Right lobe of liver (tissue), 6 donors: ENCODE results near the gene RDH8. TPM values are rescaled to one million over a fixed set of nuclear protein-coding genes. Genes with fewer than 3 reads are reported as not detected.

Experiments used
- ATAC-seq, 4 donors: fragments of 200-7000 bp; cut with Tn5 transposase; one replicate each; pipeline ENCODE4 v1.9.1; 2020; ENCODE audit warnings: mild to moderate bottlenecking in 4 of 4, moderate library complexity in 4 of 4
- DNase-seq, 3 donors: peaks; one replicate each; pipeline ENCODE4 v3.0.0-alpha.2; 2020
- H3K27ac ChIP-seq, 3 donors: fragments of 200-600 bp; one replicate each; pipeline ENCODE4 v1.8.0; 2022
- H3K27me3 ChIP-seq, 2 donors: fragments of 200-600 bp; one replicate each; pipeline ENCODE4 v1.8.0; 2022
- H3K36me3 ChIP-seq, 4 donors: fragments of 200-600 bp; sonication (generic) in 1 of 4; one replicate each; pipeline versions ENCODE4 v1.5.1 to v1.8.0; 2017 to 2022; ENCODE audit warnings: control low read depth in 1 of 4
- H3K4me1 ChIP-seq, 4 donors: fragments of 200-600 bp; sonication (generic) in 1 of 4; one replicate each; pipeline versions ENCODE4 v1.5.1 to v1.8.0; 2017 to 2022; ENCODE audit warnings: control low read depth in 1 of 4
- H3K4me3 ChIP-seq, 3 donors: fragments of 200-600 bp; one replicate each; pipeline ENCODE4 v1.8.0; 2022
- H3K9me3 ChIP-seq, 4 donors: fragments of 200-600 bp; sonication (generic) in 1 of 4; one replicate each; pipeline versions ENCODE4 v1.5.1 to v1.8.0; 2017 to 2022; ENCODE audit warnings: control low read depth in 1 of 4
- POLR2A ChIP-seq: fragments of 450-650 bp; IDR thresholded peaks from one replicate; pipeline ENCODE4 v1.6.1; 2017; ENCODE audit warnings: antibody characterized with exemption, mild to moderate bottlenecking
- WGBS: methylation state at CpG from one replicate; pipeline ENCODE4 v1.1.6; 2018; ENCODE audit warnings: low coverage, low lambda C conversion rate; ENCODE audit not compliant: insufficient coverage; ENCODE audit errors: missing lambda C conversion rate; 5-methylcytosine and 5-hydroxymethylcytosine counted together
- intact Hi-C, 2 donors: fragments of 100-400 bp; cut with DNase I; formaldehyde crosslinking; loops; one replicate each; pipeline versions ENCODE4 v1.11.2 to v1.14.1; 2022
- total RNA-seq, 6 experiments: library from RNA; depleted of rRNA in 2 of 6; stranded (reverse); fragments of >200 nt in 2 of 6; fragmentation: NEBNext Ultra II Directional in 3 of 6; extraction: Animal tissue kit (Norgen Biotek cat#: 25700) in 3 of 6; gene quantifications; one replicate each; pipeline versions ENCODE4 v1.1.0 to v1.2.4, GENCODE V29; 2016 to 2023
- TF ChIP-seq, protein P1 (sequence below), 4 donors: fragments of 200-600 bp in 3 of 4; fragments of 450-650 bp in 1 of 4; IDR thresholded peaks; one replicate each; pipeline versions ENCODE4 v1.5.1 to v1.8.0; 2016 to 2022; ENCODE audit warnings: antibody characterized with exemption in 4 of 4, mild to moderate bottlenecking in 2 of 4
- donor health status: DM: no; HTN: yes; CAD: no.
- donor health status: DM: no; HTN: no; CAD: no.
- donor health status: DM: no; HTN: no; CAD: no.
- donor health status: DM: no; HTN: yes; CAD: no.
- donor health status: DM: no; HTN: yes; CAD: no.

RDH8 gene
- total RNA-seq, 6 experiments from 2014 or later, result not detected

DNA sequence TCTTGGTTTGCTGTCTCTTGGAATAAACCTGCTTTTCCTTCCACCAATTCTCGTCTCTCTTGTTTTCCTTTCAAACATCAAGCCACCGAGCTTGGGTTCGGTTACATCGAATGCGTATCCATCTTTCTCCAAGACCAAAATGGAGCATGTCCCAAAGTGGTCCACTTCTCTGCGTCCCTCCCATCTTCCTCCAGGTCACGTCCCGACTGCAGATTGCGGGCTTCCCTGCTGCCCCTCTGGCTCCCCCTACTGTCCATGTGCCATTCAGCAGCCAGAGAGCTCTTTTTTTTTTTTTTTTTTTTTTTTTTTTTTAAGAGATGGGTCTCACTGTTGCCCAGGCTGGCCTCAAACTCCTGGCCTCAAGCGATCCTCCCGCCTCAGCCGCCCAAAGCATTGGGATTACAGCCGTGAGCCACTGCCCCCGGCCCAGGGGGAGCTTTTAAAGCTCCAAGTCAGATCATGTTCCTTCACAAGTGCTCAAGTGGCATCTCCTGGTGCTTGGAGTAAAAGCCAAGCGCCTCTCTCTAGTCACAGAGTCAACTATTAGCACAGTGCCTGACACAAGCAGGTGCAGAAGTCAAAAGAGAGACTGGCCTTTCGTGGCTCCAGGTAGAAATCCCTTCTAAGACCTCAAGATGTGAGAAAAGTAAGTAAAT lies 13.0 kb upstream of the RDH8 start:
- H3K36me3 ChIP-seq, result no peaks in the 10 kb centered on the region
- H3K4me3 ChIP-seq, result no peak overlapping the region
- no peak overlapping the region for H3K27ac ChIP-seq
- TF ChIP-seq, protein P1, sequence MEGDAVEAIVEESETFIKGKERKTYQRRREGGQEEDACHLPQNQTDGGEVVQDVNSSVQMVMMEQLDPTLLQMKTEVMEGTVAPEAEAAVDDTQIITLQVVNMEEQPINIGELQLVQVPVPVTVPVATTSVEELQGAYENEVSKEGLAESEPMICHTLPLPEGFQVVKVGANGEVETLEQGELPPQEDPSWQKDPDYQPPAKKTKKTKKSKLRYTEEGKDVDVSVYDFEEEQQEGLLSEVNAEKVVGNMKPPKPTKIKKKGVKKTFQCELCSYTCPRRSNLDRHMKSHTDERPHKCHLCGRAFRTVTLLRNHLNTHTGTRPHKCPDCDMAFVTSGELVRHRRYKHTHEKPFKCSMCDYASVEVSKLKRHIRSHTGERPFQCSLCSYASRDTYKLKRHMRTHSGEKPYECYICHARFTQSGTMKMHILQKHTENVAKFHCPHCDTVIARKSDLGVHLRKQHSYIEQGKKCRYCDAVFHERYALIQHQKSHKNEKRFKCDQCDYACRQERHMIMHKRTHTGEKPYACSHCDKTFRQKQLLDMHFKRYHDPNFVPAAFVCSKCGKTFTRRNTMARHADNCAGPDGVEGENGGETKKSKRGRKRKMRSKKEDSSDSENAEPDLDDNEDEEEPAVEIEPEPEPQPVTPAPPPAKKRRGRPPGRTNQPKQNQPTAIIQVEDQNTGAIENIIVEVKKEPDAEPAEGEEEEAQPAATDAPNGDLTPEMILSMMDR (IDR thresholded peaks at IDR 0.05), result peak; percentile 58 to 76 (median 74)
- TF ChIP-seq POLR2A, result no peak
- no peaks in the 10 kb centered on the region for H3K27me3 ChIP-seq
- ATAC-seq (peak; percentile 51 to 66 (median 61)), DNase-seq (peak; percentile 62 to 76 (median 68))
- intact Hi-C loops, result no loop called here
- no peaks in the 10 kb centered on the region for H3K9me3 ChIP-seq
- peaks cover 0 to 13% (median 3%) of the 10 kb centered on the region in 4 donors for H3K4me1 ChIP-seq
- 12% methylated on average over 16 of the region's 16 CpGs for WGBS

DNA sequence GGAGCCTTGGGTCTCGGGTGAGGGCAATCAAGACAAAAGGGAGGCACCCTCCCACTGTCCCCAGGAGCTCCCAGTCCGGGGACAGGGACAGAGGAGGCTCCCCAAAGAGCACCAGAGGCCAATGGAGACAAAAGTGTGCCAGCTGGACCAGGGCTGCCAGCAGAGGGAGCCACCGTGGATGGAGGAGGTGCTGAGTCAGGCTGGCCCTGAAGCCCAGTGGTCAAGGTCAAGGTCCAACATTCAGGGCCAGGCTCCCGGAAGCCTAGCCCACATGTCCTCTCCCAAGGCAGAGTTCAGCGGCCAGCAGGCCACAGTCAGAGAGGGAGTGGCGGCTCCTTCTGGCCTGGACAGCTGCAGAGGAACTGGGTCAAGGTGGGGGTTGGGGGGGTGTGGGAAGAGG lies 11.4 kb upstream of the RDH8 start:
- intact Hi-C loops, result no loop called here

DNA sequence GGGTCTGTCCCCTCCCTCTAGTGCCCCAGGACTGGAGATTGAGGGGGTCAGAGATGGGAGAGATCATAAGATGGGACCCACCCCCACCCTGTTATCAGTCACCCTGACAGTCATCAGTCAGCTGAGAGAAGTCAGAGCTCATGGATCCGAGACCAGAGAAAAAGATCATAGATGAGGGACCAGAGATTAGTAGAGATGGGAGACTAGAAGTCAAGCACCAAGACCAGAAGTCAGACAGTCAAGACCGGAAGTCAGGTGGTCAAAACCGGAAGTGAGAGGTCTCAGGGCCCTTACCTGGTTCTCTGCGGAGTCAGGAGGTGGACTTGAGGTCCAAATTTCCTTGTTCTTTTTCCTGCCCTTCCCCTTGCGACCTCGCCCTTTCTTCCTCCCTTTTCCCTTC lies 10.0 kb upstream of the RDH8 start:
- no peak for DNase-seq
- H3K4me1 ChIP-seq, result peaks cover 0 to 13% (median 3%) of the 10 kb centered on the region in 4 donors
- no peaks in the 10 kb centered on the region for H3K27me3 ChIP-seq
- H3K4me3 ChIP-seq, result no peak overlapping the region
- WGBS, result 69% methylated on average over 4 of the region's 6 CpGs
- no peak overlapping the region for H3K27ac ChIP-seq
- no peak for ATAC-seq
- intact Hi-C loops, result no loop called here
- H3K36me3 ChIP-seq, result no peaks in the 10 kb centered on the region
- TF ChIP-seq, protein P1 (IDR thresholded peaks at IDR 0.05), result no peak
- no peak for TF ChIP-seq POLR2A
- no peaks in the 10 kb centered on the region for H3K9me3 ChIP-seq

More for the DNA sequence above, 11.4 kb upstream of the RDH8 start:
- ATAC-seq (peak; percentile 92 to 98 (median 96)), DNase-seq (peak; percentile 80 to 91 (median 87))
- peaks cover 0 to 13% (median 3%) of the 10 kb centered on the region in 4 donors for H3K4me1 ChIP-seq
- no peak overlapping the region for H3K4me3 ChIP-seq
- H3K27ac ChIP-seq, result no peak overlapping the region
- H3K27me3 ChIP-seq, result no peaks in the 10 kb centered on the region
- H3K36me3 ChIP-seq, result no peaks in the 10 kb centered on the region
- 25% methylated on average over 2 of the region's 6 CpGs for WGBS
- TF ChIP-seq POLR2A, result no peak
- TF ChIP-seq, protein P1 (IDR thresholded peaks at IDR 0.05), result peak; percentile 72 to 88 (median 76)
- H3K9me3 ChIP-seq, result no peaks in the 10 kb centered on the region

DNA sequence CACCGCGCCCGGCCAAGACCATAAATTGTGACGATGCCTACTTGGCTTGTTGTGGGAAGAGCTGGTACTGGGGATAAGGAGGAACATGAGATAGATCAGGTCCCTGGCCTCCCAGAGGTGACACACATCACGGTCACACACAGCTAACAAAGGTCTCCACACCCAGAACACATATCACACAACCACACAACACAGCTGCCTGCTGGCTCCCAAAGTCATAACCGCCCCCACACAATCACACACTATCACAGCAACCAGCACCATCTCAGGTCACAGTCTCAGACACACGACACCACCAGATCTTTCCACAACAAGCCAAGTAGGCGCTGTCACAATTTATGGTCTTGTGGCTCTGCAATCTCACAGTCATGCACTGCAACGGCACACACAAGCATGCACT lies 8.7 kb upstream of the RDH8 start:
- intact Hi-C loops, result no loop called here

More for the DNA sequence above, 8.7 kb upstream of the RDH8 start:
- Histone ChIP-seq H3K27me3 (no peaks in the 10 kb centered on the region), H3K4me3 (no peak overlapping the region), H3K4me1 (peaks cover 0 to 13% (median 3%) of the 10 kb centered on the region in 4 donors), H3K9me3 (no peaks in the 10 kb centered on the region), H3K36me3 (no peaks in the 10 kb centered on the region), H3K27ac (no peak overlapping the region)
- ATAC-seq (no peak), DNase-seq (no peak)
- TF ChIP-seq, protein P1 (IDR thresholded peaks at IDR 0.05), result no peak
- TF ChIP-seq POLR2A, result no peak
- WGBS, result 46% methylated on average over 2 of the region's 9 CpGs
